Peyer's patch (tissue), 4 donors: ENCODE results near the gene FKRP.
"Not testable (repeated sequence)": the region's sequence is repeated elsewhere in the genome, so short reads cannot be mapped to it uniquely, and the experiment has no call there.

Experiments used
- CTCF ChIP-seq, 6 experiments: fragments of 450-650 bp in 4 of 6; fragments of 200-600 bp in 2 of 6; sonication (generic) in 1 of 6; IDR thresholded peaks; one replicate each; pipeline ENCODE4 v1.5.1; 2017 to 2019; ENCODE audit warnings: antibody characterized with exemption in 6 of 6, mild to moderate bottlenecking in 3 of 6, moderate library complexity in 1 of 6
- POLR2A ChIP-seq, 2 donors: fragments of 450-650 bp; IDR thresholded peaks; one replicate each; pipeline ENCODE4 v1.5.1; 2017; ENCODE audit warnings: antibody characterized with exemption in 2 of 2, mild to moderate bottlenecking in 2 of 2, moderate library complexity in 2 of 2

GRCh38 chr19:46768746-46769145 lies 22.9 kb downstream of the FKRP start:
- TF ChIP-seq CTCF, POLR2A (IDR thresholded peaks at IDR 0.05): not testable (repeated sequence)
